Measurements from ENCODE around the gene HTT-AS.

Gene HTT-AS

GRCh38 chr4:3087115-3087797 lies 12.9 kb upstream of the HTT-AS start:
- no peaks in the 10 kb centered on the region for H3K27me3 ChIP-seq
- no peaks in the 10 kb centered on the region for H3K9me3 ChIP-seq
- H3K4me3 ChIP-seq (ENCODE audit: low read depth in 1 of 2, low read length in 1 of 2) = no peak overlapping the region
- peaks cover 0 to 6% of the 10 kb centered on the region in 2 experiments for H3K4me1 ChIP-seq (ENCODE audit: control insufficient read depth in 1 of 2, insufficient read depth in 1 of 2, low read depth in 1 of 2, low read length in 1 of 2)
- H3K27ac ChIP-seq = no peak overlapping the region
- peaks cover 15% of the 10 kb centered on the region for H3K36me3 ChIP-seq
- no peak for TF ChIP-seq CTCF (IDR thresholded peaks at IDR 0.05)

- H3K4me3 ChIP-seq (ENCODE audit: low read depth in 1 of 2, low read length in 1 of 2) = no peak overlapping the region
- no peak for TF ChIP-seq CTCF (IDR thresholded peaks at IDR 0.05)
- H3K27ac ChIP-seq = no peak overlapping the region
- H3K27me3 ChIP-seq = no peaks in the 10 kb centered on the region
- H3K9me3 ChIP-seq = no peaks in the 10 kb centered on the region
- peaks cover 0 to 6% of the 10 kb centered on the region in 2 experiments for H3K4me1 ChIP-seq (ENCODE audit: control insufficient read depth in 1 of 2, insufficient read depth in 1 of 2, low read depth in 1 of 2, low read length in 1 of 2)
- H3K36me3 ChIP-seq = peaks cover 15% of the 10 kb centered on the region
Observed at GRCh38 chr4:3085948-3086670, 11.8 kb upstream of the HTT-AS start.

GRCh38 chr4:3083732-3084131 lies 9.4 kb upstream of the HTT-AS start:
- Histone ChIP-seq H3K36me3 (peaks cover 15% of the 10 kb centered on the region), H3K9me3 (no peaks in the 10 kb centered on the region), H3K27me3 (no peaks in the 10 kb centered on the region), H3K4me3 (ENCODE audit: low read depth in 1 of 2, low read length in 1 of 2) (no peak overlapping the region), H3K27ac (no peak overlapping the region), H3K4me1 (ENCODE audit: control insufficient read depth in 1 of 2, insufficient read depth in 1 of 2, low read depth in 1 of 2, low read length in 1 of 2) (peaks cover 0 to 6% of the 10 kb centered on the region in 2 experiments)
- no peak for TF ChIP-seq CTCF (IDR thresholded peaks at IDR 0.05)

GRCh38 chr4:3082925-3083515 lies 8.7 kb upstream of the HTT-AS start:
- Histone ChIP-seq H3K4me1 (ENCODE audit: control insufficient read depth in 1 of 2, insufficient read depth in 1 of 2, low read depth in 1 of 2, low read length in 1 of 2) (peaks cover 0 to 6% of the 10 kb centered on the region in 2 experiments), H3K36me3 (peaks cover 11% of the 10 kb centered on the region), H3K9me3 (no peaks in the 10 kb centered on the region), H3K27me3 (no peaks in the 10 kb centered on the region), H3K4me3 (ENCODE audit: low read depth in 1 of 2, low read length in 1 of 2) (no peak overlapping the region), H3K27ac (no peak overlapping the region)
- TF ChIP-seq CTCF (IDR thresholded peaks at IDR 0.05) = no peak

GRCh38 chr4:3079694-3080123 lies 5.4 kb upstream of the HTT-AS start:
- Histone ChIP-seq H3K27ac (no peak overlapping the region), H3K27me3 (no peaks in the 10 kb centered on the region)
- no peak for TF ChIP-seq CTCF (IDR thresholded peaks at IDR 0.05)

More at GRCh38 chr4:3079694-3080123, 5.4 kb upstream of the HTT-AS start:
- Histone ChIP-seq H3K4me3 (ENCODE audit: low read depth in 1 of 2, low read length in 1 of 2) (no peak overlapping the region), H3K9me3 (no peaks in the 10 kb centered on the region), H3K36me3 (no peaks in the 10 kb centered on the region), H3K4me1 (ENCODE audit: control insufficient read depth in 1 of 2, insufficient read depth in 1 of 2, low read depth in 1 of 2, low read length in 1 of 2) (peaks cover 11 to 19% of the 10 kb centered on the region in 2 experiments)
